ENCODE data around the gene GIPC1.
A peak's percentile ranks its signal among the peaks of the same experiment; 100 is the strongest.

The GIPC1 gene

GRCh38 chr19:14434543-14435319 lies 61.2 kb downstream of the GIPC1 start:
- peak; percentile 69 for DNase-seq (ENCODE audit: low read depth)

- DNase-seq (ENCODE audit: low read depth), result no peak
Observed at GRCh38 chr19:14433554-14434501, 62.1 kb downstream of the GIPC1 start.

- no peak for DNase-seq (ENCODE audit: low read depth)
Observed at GRCh38 chr19:14432791-14433553, 63.0 kb downstream of the GIPC1 start, which contains the start of gene PKN1. Gene PKN1, plus strand, starts transcription at chr19:14433306. Its CDS starts 216 bp downstream, at chr19:14433522.

- DNase-seq (ENCODE audit: low read depth), result no peak
Observed at GRCh38 chr19:14430712-14431111, 65.2 kb downstream of the GIPC1 start.

- no peak for DNase-seq (ENCODE audit: low read depth)
Observed at GRCh38 chr19:14428882-14429416, 67.0 kb downstream of the GIPC1 start.
